RWPE2 (cell line): ENCODE measurements around the gene DPY19L3.
"Not testable (repeated sequence)": the region's sequence is repeated elsewhere in the genome, so short reads cannot be mapped to it uniquely, and the experiment has no call there.

ENCODE experiments used
- ATAC-seq: fragments of 200-7000 bp; cut with Tn5 transposase; 3 replicates; pipeline ENCODE4 v1.9.1; 2021; ENCODE audit warnings: low read depth
- DNase-seq: peaks from one replicate; pipeline ENCODE4 v3.0.0-alpha.2; 2020; ENCODE audit warnings: low spot score
- H3K27ac ChIP-seq: fragments of 450-650 bp; 2 replicates; pipeline ENCODE4 v1.5.1; 2017; ENCODE audit warnings: mild to moderate bottlenecking; ENCODE audit not compliant: poor library complexity, severe bottlenecking
- H3K27me3 ChIP-seq: fragments of 250-450 bp; sonication (Bioruptor Pico); 2 replicates; pipeline ENCODE4 v1.5.1; 2021; ENCODE audit warnings: mild to moderate bottlenecking, moderate library complexity; ENCODE audit not compliant: insufficient read depth, poor library complexity, severe bottlenecking
- H3K36me3 ChIP-seq: fragments of 250-450 bp; sonication (Bioruptor Pico); 2 replicates; pipeline ENCODE4 v1.5.1; 2020; ENCODE audit warnings: low read depth, mild to moderate bottlenecking, moderate library complexity
- H3K4me1 ChIP-seq: fragments of 250-450 bp; sonication (Bioruptor Pico); 2 replicates; pipeline ENCODE4 v1.5.1; 2021; ENCODE audit warnings: mild to moderate bottlenecking, moderate library complexity; ENCODE audit not compliant: insufficient read depth, poor library complexity, severe bottlenecking
- H3K4me3 ChIP-seq: fragments of 250-450 bp; sonication (Bioruptor Pico); 2 replicates; pipeline ENCODE4 v1.5.1; 2021; ENCODE audit warnings: mild to moderate bottlenecking, moderate library complexity; ENCODE audit not compliant: severe bottlenecking
- H3K9me3 ChIP-seq: fragments of 250-450 bp; sonication (Bioruptor Pico); 2 replicates; pipeline ENCODE4 v1.5.1; 2021; ENCODE audit warnings: mild to moderate bottlenecking, moderate library complexity; ENCODE audit not compliant: severe bottlenecking
- TF ChIP-seq, protein P1 (sequence below): fragments of 450-650 bp; IDR thresholded peaks from one replicate; pipeline ENCODE4 v1.5.1; 2017; ENCODE audit warnings: mild to moderate bottlenecking, moderate library complexity; ENCODE audit not compliant: poor library complexity, severe bottlenecking

Gene DPY19L3

GRCh38 chr19:32436692-32437091, 31.1 kb downstream of the DPY19L3 start:
- no peaks in the 10 kb centered on the region for H3K27me3 ChIP-seq
- H3K9me3 ChIP-seq: no peaks in the 10 kb centered on the region
- H3K36me3 ChIP-seq: peaks cover 20% of the 10 kb centered on the region
- no peak overlapping the region for H3K27ac ChIP-seq
- no peak for ATAC-seq
- H3K4me1 ChIP-seq: no peaks in the 10 kb centered on the region
- no peak overlapping the region for H3K4me3 ChIP-seq
- TF ChIP-seq, protein P1, sequence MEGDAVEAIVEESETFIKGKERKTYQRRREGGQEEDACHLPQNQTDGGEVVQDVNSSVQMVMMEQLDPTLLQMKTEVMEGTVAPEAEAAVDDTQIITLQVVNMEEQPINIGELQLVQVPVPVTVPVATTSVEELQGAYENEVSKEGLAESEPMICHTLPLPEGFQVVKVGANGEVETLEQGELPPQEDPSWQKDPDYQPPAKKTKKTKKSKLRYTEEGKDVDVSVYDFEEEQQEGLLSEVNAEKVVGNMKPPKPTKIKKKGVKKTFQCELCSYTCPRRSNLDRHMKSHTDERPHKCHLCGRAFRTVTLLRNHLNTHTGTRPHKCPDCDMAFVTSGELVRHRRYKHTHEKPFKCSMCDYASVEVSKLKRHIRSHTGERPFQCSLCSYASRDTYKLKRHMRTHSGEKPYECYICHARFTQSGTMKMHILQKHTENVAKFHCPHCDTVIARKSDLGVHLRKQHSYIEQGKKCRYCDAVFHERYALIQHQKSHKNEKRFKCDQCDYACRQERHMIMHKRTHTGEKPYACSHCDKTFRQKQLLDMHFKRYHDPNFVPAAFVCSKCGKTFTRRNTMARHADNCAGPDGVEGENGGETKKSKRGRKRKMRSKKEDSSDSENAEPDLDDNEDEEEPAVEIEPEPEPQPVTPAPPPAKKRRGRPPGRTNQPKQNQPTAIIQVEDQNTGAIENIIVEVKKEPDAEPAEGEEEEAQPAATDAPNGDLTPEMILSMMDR: no peak
- no peak for DNase-seq

DNA sequence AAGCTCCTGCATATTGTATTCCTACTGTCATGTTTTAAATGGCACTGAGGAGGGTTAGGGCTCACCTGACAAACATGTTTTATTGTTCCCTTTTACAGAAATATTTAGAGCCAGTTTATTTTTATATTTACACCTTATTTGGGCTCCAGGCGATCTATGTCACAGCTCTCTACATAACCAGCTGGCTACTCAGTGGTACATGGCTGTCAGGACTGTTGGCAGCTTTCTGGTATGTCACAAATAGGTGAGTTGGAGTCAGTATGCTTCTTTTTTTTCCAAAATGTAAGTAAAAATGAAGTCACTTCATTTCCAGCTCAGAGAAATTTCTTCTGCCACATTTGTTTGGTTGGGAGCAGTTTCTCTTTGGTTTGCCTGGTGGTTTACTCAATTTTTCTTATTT, 31.5 kb downstream of the DPY19L3 start:
- TF ChIP-seq, protein P1: no peak
- no peaks in the 10 kb centered on the region for H3K9me3 ChIP-seq
- H3K36me3 ChIP-seq: peaks cover 20% of the 10 kb centered on the region
- no peak overlapping the region for H3K4me3 ChIP-seq
- H3K27ac ChIP-seq: no peak overlapping the region
- no peaks in the 10 kb centered on the region for H3K27me3 ChIP-seq
- DNase-seq: no peak
- no peaks in the 10 kb centered on the region for H3K4me1 ChIP-seq
- ATAC-seq: no peak

- ATAC-seq (no peak), DNase-seq (no peak)
- H3K27me3 ChIP-seq: no peaks in the 10 kb centered on the region
- no peaks in the 10 kb centered on the region for H3K9me3 ChIP-seq
- no peak overlapping the region for H3K27ac ChIP-seq
- H3K4me3 ChIP-seq: no peak overlapping the region
- H3K36me3 ChIP-seq: peaks cover 20% of the 10 kb centered on the region
- H3K4me1 ChIP-seq: no peaks in the 10 kb centered on the region
- TF ChIP-seq, protein P1: no peak
Observed at GRCh38 chr19:32438751-32439150, 33.2 kb downstream of the DPY19L3 start.

GRCh38 chr19:32442650-32443049, 37.1 kb downstream of the DPY19L3 start:
- ATAC-seq: no peak
- Histone ChIP-seq H3K9me3 (no peaks in the 10 kb centered on the region), H3K4me1 (no peaks in the 10 kb centered on the region)

DNA sequence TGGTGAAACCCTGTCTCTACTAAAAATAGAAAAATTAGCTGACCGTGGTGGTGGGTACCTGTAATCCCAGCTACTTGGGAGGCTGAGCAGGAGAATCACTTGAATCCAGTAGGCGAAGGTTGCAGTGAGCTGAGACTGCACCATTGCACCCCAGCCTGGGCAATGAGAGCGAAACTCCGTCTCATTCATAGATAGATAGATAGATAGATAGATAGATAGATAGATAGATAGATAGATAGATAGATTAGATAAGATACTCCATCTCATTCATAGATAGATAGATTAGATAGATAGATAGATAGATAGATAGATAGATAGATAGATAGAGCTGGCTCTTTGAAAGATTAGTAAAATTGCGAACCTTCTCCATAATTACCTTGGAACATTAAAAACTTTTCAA, 42.0 kb downstream of the DPY19L3 start:
- not testable (repeated sequence) for H3K9me3 ChIP-seq, H3K27ac ChIP-seq, H3K27me3 ChIP-seq, ATAC-seq, H3K4me1 ChIP-seq, H3K36me3 ChIP-seq, H3K4me3 ChIP-seq, DNase-seq

More at GRCh38 chr19:32442650-32443049, 37.1 kb downstream of the DPY19L3 start:
- H3K36me3 ChIP-seq: peaks cover 12% of the 10 kb centered on the region
- TF ChIP-seq, protein P1: no peak
- H3K4me3 ChIP-seq: no peak overlapping the region
- no peak for DNase-seq
- no peak overlapping the region for H3K27ac ChIP-seq
- no peaks in the 10 kb centered on the region for H3K27me3 ChIP-seq
